Measurements from ENCODE around the gene TRAF6. TPM values are rescaled to one million over a fixed set of nuclear protein-coding genes. Genes with fewer than 3 reads are reported as not detected.

Gene TRAF6
- total RNA-seq, 4 donors from 2014 or later, result 7.8 to 12.2 (median 7.9) TPM

DNA sequence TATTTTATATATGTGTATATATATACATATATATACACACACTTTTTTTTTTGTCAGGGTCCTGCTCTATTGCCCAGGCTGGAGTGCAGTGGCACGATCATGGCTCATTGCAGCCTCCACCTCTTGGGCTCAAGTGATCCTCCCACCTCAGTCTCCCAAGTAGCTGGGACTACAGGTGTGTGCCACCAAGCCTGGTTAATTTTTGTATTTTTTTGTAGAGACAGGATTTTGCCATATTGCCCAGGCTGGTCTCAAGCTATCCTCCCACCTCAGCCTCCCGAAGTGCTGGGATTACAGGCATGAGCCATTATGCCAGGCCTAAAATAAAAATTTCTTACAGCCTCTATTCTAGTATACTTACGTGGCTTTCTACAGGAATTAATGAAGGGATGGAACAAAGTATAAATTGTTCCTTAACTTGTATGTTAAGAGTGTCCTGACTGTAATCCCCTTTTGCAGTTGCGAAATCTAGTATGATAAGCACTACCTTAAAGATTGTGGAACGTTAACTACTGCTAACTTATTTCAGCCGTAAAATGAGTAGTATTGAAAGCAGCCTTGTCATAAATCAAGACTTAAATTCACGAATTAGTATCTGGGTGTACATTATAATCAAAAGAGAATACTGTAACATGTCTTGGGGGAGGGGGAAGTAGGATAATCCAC is 2.1 kb downstream of the TRAF6 start:
- Histone ChIP-seq H3K27ac (peak overlapping the region in 3 of 4 donors; percentile 90 to 99 (median 94)), H3K4me1 (peaks cover 0 to 41% (median 7%) of the 10 kb centered on the region in 3 donors), H3K27me3 (no peaks in the 10 kb centered on the region), H3K36me3 (peaks cover 0 to 9% (median 0%) of the 10 kb centered on the region in 3 donors), H3K9me3 (no peaks in the 10 kb centered on the region), H3K4me3 (peak overlapping the region in 2 of 4 donors; percentile 68 to 92)
- intact Hi-C loops (cut with DNase I), result no loop called here
- DNase-seq, result no peak
- WGBS, 2 donors, result 56 to 59% methylated on average over 7 of the region's 7 CpGs
- TF ChIP-seq POLR2A (IDR thresholded peaks at IDR 0.05), result no peak
- TF ChIP-seq, protein P1, sequence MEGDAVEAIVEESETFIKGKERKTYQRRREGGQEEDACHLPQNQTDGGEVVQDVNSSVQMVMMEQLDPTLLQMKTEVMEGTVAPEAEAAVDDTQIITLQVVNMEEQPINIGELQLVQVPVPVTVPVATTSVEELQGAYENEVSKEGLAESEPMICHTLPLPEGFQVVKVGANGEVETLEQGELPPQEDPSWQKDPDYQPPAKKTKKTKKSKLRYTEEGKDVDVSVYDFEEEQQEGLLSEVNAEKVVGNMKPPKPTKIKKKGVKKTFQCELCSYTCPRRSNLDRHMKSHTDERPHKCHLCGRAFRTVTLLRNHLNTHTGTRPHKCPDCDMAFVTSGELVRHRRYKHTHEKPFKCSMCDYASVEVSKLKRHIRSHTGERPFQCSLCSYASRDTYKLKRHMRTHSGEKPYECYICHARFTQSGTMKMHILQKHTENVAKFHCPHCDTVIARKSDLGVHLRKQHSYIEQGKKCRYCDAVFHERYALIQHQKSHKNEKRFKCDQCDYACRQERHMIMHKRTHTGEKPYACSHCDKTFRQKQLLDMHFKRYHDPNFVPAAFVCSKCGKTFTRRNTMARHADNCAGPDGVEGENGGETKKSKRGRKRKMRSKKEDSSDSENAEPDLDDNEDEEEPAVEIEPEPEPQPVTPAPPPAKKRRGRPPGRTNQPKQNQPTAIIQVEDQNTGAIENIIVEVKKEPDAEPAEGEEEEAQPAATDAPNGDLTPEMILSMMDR (IDR thresholded peaks at IDR 0.05), result no peak

GRCh38 chr11:36501236-36501635 is 8.8 kb downstream of the TRAF6 start:
- no peak for DNase-seq
- TF ChIP-seq, protein P1 (IDR thresholded peaks at IDR 0.05), result no peak
- no peak for TF ChIP-seq POLR2A (IDR thresholded peaks at IDR 0.05)
- no peak overlapping the region for H3K4me3 ChIP-seq
- H3K4me1 ChIP-seq, result peaks cover 0 to 19% (median 0%) of the 10 kb centered on the region in 3 donors
- H3K9me3 ChIP-seq, result no peaks in the 10 kb centered on the region
- intact Hi-C loops (cut with DNase I), result no loop called here
- H3K27ac ChIP-seq, result no peak overlapping the region
- H3K36me3 ChIP-seq, result peaks cover 4 to 60% (median 5%) of the 10 kb centered on the region in 3 donors
- H3K27me3 ChIP-seq, result no peaks in the 10 kb centered on the region
- WGBS, 2 donors, result 81 to 92% methylated on average over 2 to 5 of the region's 5 CpGs

- TF ChIP-seq POLR2A (IDR thresholded peaks at IDR 0.05), result no peak
- TF ChIP-seq, protein P1 (IDR thresholded peaks at IDR 0.05), result no peak
- no peak for DNase-seq
- Histone ChIP-seq H3K9me3 (no peaks in the 10 kb centered on the region), H3K4me1 (peaks cover 0 to 11% (median 0%) of the 10 kb centered on the region in 3 donors), H3K36me3 (peaks cover 5 to 69% (median 7%) of the 10 kb centered on the region in 3 donors), H3K27ac (peak overlapping the region in 1 of 4 donors; percentile 5), H3K27me3 (no peaks in the 10 kb centered on the region), H3K4me3 (no peak overlapping the region)
- intact Hi-C loops (cut with DNase I), result no loop called here
- 11 to 36% methylated on average over 1 of the region's 1 CpG for WGBS, 2 donors
Measured at GRCh38 chr11:36500315-36500721, 9.8 kb downstream of the TRAF6 start.

DNA sequence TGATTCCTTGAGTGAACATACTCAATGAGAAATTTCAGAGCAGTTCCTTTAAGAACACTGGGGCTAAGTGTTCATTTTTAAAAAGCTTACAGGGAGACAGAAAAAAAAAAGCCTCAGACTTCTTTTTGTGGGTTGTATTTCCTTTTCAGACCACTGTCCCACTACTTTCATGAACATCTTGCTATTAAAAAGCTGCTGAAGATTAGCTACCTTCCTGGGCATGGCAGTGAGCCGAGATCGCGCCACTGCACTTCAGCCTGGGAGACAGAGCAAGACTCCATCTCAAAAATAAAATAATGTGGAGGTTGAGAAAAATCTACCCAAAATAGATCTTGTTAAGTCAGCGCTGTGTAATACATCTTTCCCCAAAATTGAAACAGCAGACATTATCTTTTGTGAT is 10.8 kb downstream of the TRAF6 start:
- TF ChIP-seq, protein P1 (IDR thresholded peaks at IDR 0.05), result no peak
- no peak for TF ChIP-seq POLR2A (IDR thresholded peaks at IDR 0.05)

GRCh38 chr11:36498721-36499120 is 11.4 kb downstream of the TRAF6 start:
- 86 to 93% methylated on average over 1 of the region's 1 CpG for WGBS, 2 donors
- no peaks in the 10 kb centered on the region for H3K9me3 ChIP-seq
- H3K27ac ChIP-seq, result no peak overlapping the region
- peaks cover 5 to 78% (median 11%) of the 10 kb centered on the region in 3 donors for H3K36me3 ChIP-seq
- no peak overlapping the region for H3K4me3 ChIP-seq
- no peaks in the 10 kb centered on the region for H3K27me3 ChIP-seq
- no peak for DNase-seq
- H3K4me1 ChIP-seq, result peaks cover 0 to 11% (median 0%) of the 10 kb centered on the region in 3 donors
- TF ChIP-seq, protein P1 (IDR thresholded peaks at IDR 0.05), result no peak
- no peak for TF ChIP-seq POLR2A (IDR thresholded peaks at IDR 0.05)
- intact Hi-C loops (cut with DNase I), result loop anchor here (10.0 kb wide), 1 partner anchor 884 kb away; the partner anchor contains the start of gene FJX1

More for the DNA sequence above, 10.8 kb downstream of the TRAF6 start:
- intact Hi-C loops (cut with DNase I), result loop anchor here (10.0 kb wide), 1 partner anchor 885 kb away; the partner anchor contains the start of gene FJX1
- DNase-seq, result no peak
- Histone ChIP-seq H3K9me3 (no peaks in the 10 kb centered on the region), H3K36me3 (peaks cover 5 to 78% (median 8%) of the 10 kb centered on the region in 3 donors), H3K4me1 (peaks cover 0 to 11% (median 0%) of the 10 kb centered on the region in 3 donors), H3K27me3 (no peaks in the 10 kb centered on the region), H3K4me3 (no peak overlapping the region), H3K27ac (no peak overlapping the region)
- 72 to 84% methylated on average over 4 of the region's 4 CpGs for WGBS, 2 donors
